ENCODE data around the gene CLIC1.

- TF ChIP-seq HOXC10 (CRISPR knock-in tag; IDR thresholded peaks at IDR 0.05) = no peak
- TF ChIP-seq YY1 (tag by site-specific recombination; IDR thresholded peaks at IDR 0.05) = no peak
- no peak for TF ChIP-seq ZNF580 (tag by site-specific recombination; IDR thresholded peaks at IDR 0.05)
- TF ChIP-seq, protein P1, sequence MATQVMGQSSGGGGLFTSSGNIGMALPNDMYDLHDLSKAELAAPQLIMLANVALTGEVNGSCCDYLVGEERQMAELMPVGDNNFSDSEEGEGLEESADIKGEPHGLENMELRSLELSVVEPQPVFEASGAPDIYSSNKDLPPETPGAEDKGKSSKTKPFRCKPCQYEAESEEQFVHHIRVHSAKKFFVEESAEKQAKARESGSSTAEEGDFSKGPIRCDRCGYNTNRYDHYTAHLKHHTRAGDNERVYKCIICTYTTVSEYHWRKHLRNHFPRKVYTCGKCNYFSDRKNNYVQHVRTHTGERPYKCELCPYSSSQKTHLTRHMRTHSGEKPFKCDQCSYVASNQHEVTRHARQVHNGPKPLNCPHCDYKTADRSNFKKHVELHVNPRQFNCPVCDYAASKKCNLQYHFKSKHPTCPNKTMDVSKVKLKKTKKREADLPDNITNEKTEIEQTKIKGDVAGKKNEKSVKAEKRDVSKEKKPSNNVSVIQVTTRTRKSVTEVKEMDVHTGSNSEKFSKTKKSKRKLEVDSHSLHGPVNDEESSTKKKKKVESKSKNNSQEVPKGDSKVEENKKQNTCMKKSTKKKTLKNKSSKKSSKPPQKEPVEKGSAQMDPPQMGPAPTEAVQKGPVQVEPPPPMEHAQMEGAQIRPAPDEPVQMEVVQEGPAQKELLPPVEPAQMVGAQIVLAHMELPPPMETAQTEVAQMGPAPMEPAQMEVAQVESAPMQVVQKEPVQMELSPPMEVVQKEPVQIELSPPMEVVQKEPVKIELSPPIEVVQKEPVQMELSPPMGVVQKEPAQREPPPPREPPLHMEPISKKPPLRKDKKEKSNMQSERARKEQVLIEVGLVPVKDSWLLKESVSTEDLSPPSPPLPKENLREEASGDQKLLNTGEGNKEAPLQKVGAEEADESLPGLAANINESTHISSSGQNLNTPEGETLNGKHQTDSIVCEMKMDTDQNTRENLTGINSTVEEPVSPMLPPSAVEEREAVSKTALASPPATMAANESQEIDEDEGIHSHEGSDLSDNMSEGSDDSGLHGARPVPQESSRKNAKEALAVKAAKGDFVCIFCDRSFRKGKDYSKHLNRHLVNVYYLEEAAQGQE (tag by site-specific recombination; IDR thresholded peaks at IDR 0.05) = no peak
- no peak for TF ChIP-seq ZNF239 (tag by site-specific recombination; IDR thresholded peaks at IDR 0.05)
- no peak for TF ChIP-seq ZBTB21 (tag by site-specific recombination; IDR thresholded peaks at IDR 0.05)
- no peak for TF ChIP-seq SALL2 (tag by site-specific recombination; IDR thresholded peaks at IDR 0.05; ENCODE audit: borderline replicate concordance)
- TF ChIP-seq ZNF274 (IDR thresholded peaks at IDR 0.05; ENCODE audit: low read length) = no peak
- no peak for TF ChIP-seq ZNF274 (tag by site-specific recombination; IDR thresholded peaks at IDR 0.05; ENCODE audit: borderline replicate concordance)
- TF ChIP-seq ZBTB7A (tag by site-specific recombination; IDR thresholded peaks at IDR 0.05; ENCODE audit: low read depth) = no peak
- TF ChIP-seq, protein P2, sequence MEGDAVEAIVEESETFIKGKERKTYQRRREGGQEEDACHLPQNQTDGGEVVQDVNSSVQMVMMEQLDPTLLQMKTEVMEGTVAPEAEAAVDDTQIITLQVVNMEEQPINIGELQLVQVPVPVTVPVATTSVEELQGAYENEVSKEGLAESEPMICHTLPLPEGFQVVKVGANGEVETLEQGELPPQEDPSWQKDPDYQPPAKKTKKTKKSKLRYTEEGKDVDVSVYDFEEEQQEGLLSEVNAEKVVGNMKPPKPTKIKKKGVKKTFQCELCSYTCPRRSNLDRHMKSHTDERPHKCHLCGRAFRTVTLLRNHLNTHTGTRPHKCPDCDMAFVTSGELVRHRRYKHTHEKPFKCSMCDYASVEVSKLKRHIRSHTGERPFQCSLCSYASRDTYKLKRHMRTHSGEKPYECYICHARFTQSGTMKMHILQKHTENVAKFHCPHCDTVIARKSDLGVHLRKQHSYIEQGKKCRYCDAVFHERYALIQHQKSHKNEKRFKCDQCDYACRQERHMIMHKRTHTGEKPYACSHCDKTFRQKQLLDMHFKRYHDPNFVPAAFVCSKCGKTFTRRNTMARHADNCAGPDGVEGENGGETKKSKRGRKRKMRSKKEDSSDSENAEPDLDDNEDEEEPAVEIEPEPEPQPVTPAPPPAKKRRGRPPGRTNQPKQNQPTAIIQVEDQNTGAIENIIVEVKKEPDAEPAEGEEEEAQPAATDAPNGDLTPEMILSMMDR (tag by site-specific recombination; IDR thresholded peaks at IDR 0.05) = no peak
- no peak for TF ChIP-seq REPIN1 (tag by site-specific recombination; IDR thresholded peaks at IDR 0.05; ENCODE audit: low read depth)
- TF ChIP-seq, protein P3, sequence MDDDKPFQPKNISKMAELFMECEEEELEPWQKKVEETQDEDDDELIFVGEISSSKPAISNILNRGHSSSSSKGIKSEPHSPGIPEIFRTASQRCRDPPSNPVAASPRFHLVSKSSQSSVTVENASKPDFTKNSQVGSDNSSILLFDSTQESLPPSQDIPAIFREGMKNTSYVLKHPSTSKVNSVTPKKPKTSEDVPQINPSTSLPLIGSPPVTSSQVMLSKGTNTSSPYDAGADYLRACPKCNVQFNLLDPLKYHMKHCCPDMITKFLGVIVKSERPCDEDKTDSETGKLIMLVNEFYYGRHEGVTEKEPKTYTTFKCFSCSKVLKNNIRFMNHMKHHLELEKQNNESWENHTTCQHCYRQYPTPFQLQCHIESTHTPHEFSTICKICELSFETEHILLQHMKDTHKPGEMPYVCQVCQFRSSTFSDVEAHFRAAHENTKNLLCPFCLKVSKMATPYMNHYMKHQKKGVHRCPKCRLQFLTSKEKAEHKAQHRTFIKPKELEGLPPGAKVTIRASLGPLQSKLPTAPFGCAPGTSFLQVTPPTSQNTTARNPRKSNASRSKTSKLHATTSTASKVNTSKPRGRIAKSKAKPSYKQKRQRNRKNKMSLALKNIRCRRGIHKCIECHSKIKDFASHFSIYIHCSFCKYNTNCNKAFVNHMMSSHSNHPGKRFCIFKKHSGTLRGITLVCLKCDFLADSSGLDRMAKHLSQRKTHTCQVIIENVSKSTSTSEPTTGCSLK (tag by site-specific recombination; IDR thresholded peaks at IDR 0.05) = no peak
- no peak for TF ChIP-seq KLF10 (tag by site-specific recombination; IDR thresholded peaks at IDR 0.05)
- TF ChIP-seq, protein P4, sequence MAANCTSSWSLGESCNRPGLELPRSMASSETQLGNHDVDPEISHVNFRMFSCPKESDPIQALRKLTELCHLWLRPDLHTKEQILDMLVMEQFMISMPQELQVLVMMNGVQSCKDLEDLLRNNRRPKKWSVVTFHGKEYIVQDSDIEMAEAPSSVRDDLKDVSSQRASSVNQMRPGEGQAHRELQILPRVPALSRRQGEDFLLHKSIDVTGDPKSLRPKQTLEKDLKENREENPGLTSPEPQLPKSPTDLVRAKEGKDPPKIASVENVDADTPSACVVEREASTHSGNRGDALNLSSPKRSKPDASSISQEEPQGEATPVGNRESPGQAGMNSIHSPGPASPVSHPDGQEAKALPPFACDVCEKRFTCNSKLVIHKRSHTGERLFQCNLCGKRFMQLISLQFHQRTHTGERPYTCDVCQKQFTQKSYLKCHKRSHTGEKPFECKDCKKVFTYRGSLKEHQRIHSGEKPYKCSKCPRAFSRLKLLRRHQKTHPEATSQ (tag by site-specific recombination; IDR thresholded peaks at IDR 0.05) = no peak
These were observed 17.3 kb downstream of the CLIC1 start for GRCh38 chr6:31719001-31719400.

Data from HEK293 (cell line).